Mononuclear cell (primary cell): Measurements from ENCODE around the gene ATP2C1. TPM values are rescaled to one million over a fixed set of nuclear protein-coding genes. Genes with fewer than 3 reads are reported as not detected.

Source experiments
- H3K27me3 ChIP-seq: 2 replicates; pipeline ENCODE4 v1.6.0; 2011; ENCODE audit warnings: low read length, control low read depth; ENCODE audit not compliant: insufficient read depth
- H3K4me1 ChIP-seq: 2 replicates; pipeline ENCODE4 v1.5.1; 2011; ENCODE audit warnings: mild to moderate bottlenecking, low read length, control low read depth; ENCODE audit not compliant: insufficient read depth
- H3K4me3 ChIP-seq: 2 replicates; pipeline ENCODE4 v1.5.1; 2011; ENCODE audit warnings: mild to moderate bottlenecking, low read length, moderate library complexity
- H3K9me3 ChIP-seq: 2 replicates; pipeline ENCODE4 v1.5.1; 2011; ENCODE audit warnings: low read depth, mild to moderate bottlenecking, control low read depth, low read length
- total RNA-seq: library from RNA; depleted of rRNA; stranded (reverse); fragments of >200 nt; gene quantifications from one replicate; pipeline ENCODE4 v1.2.3, GENCODE V29; 2012

Gene ATP2C1
- total RNA-seq, 1 donor: 46.8 TPM

GRCh38 chr3:130906374-130906995 lies 12.6 kb downstream of the ATP2C1 start:
- no peaks in the 10 kb centered on the region for H3K27me3 ChIP-seq
- H3K4me1 ChIP-seq: peaks cover 12% of the 10 kb centered on the region
- no peak overlapping the region for H3K4me3 ChIP-seq
- no peaks in the 10 kb centered on the region for H3K9me3 ChIP-seq

DNA sequence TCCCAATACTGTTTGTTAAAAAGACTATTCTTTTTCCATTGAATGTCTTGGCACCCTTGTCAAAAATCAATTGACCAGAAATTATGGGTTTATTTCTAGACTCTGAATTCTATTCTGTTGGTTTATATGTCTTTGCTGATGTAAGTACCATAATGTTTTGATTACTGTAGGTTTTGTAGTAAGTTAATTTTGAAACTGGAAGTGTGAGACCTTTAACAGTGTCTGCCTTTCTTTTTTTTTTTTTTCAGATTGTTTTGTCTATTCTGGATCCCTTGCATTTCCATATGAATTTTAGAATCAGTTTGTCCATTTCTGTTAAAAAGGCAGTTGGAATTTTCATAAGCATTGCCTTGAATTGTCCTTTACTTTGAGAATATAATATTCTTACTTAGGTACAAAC lies 13.6 kb downstream of the ATP2C1 start:
- Histone ChIP-seq H3K9me3 (no peaks in the 10 kb centered on the region), H3K4me1 (peaks cover 7% of the 10 kb centered on the region), H3K27me3 (no peaks in the 10 kb centered on the region), H3K4me3 (no peak overlapping the region)

DNA sequence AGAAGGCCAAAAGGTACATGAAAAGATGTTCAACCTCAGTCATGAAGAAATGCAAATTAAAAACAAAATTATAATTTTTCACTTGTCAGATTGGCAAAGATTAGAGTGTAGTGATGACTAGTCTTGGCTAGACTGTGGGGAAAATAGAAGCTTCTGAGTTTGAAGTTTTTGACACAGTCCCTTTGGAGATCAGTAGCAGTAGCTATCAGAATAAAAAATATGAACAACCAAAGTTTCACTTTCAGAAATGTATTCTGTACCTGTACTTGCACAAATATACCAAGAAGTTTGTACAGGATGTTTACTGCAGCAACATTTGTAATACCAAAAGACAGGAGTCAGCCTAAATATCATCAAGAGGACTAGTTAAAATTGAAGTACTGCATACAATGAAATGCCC lies 14.1 kb downstream of the ATP2C1 start:
- no peak overlapping the region for H3K4me3 ChIP-seq
- H3K4me1 ChIP-seq: peaks cover 7% of the 10 kb centered on the region
- H3K9me3 ChIP-seq: no peaks in the 10 kb centered on the region
- H3K27me3 ChIP-seq: no peaks in the 10 kb centered on the region

- Histone ChIP-seq H3K9me3 (no peaks in the 10 kb centered on the region), H3K27me3 (no peaks in the 10 kb centered on the region), H3K4me1 (no peaks in the 10 kb centered on the region), H3K4me3 (no peak overlapping the region)
Observed at GRCh38 chr3:130915567-130916292, 21.8 kb downstream of the ATP2C1 start.

- no peaks in the 10 kb centered on the region for H3K4me1 ChIP-seq
- no peak overlapping the region for H3K4me3 ChIP-seq
- no peaks in the 10 kb centered on the region for H3K27me3 ChIP-seq
- no peaks in the 10 kb centered on the region for H3K9me3 ChIP-seq
Observed at GRCh38 chr3:130916507-130917167, 22.8 kb downstream of the ATP2C1 start.

GRCh38 chr3:130918328-130918727 lies 24.4 kb downstream of the ATP2C1 start:
- Histone ChIP-seq H3K4me3 (no peak overlapping the region), H3K9me3 (no peaks in the 10 kb centered on the region), H3K4me1 (no peaks in the 10 kb centered on the region), H3K27me3 (no peaks in the 10 kb centered on the region)

- H3K4me1 ChIP-seq: peaks cover 4% of the 10 kb centered on the region
- H3K27me3 ChIP-seq: no peaks in the 10 kb centered on the region
Observed at GRCh38 chr3:130925628-130926027, 31.7 kb downstream of the ATP2C1 start.

DNA sequence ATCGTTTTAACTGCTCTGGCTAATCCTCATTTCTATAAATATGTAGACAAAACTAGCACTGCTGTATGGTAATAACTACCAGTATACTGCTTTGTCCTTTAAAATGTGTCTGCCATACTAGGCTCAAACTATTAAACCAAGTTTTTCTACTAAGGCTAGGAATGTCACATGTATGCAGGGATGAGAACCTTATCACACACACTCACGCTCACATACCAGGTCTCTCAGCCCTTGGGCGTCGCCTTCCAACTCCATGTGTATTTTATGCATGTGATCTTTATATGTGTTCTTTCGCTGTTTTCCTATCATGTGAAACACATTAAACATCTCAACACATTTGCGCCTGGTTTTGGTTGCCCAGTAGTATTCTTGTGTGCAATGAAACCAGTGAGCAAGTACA lies 32.6 kb downstream of the ATP2C1 start:
- no peak overlapping the region for H3K4me3 ChIP-seq
- peaks cover 4% of the 10 kb centered on the region for H3K4me1 ChIP-seq
- peaks cover 10% of the 10 kb centered on the region for H3K9me3 ChIP-seq
- no peaks in the 10 kb centered on the region for H3K27me3 ChIP-seq

More at GRCh38 chr3:130925628-130926027, 31.7 kb downstream of the ATP2C1 start:
- H3K4me3 ChIP-seq: no peak overlapping the region
- peaks cover 10% of the 10 kb centered on the region for H3K9me3 ChIP-seq

DNA sequence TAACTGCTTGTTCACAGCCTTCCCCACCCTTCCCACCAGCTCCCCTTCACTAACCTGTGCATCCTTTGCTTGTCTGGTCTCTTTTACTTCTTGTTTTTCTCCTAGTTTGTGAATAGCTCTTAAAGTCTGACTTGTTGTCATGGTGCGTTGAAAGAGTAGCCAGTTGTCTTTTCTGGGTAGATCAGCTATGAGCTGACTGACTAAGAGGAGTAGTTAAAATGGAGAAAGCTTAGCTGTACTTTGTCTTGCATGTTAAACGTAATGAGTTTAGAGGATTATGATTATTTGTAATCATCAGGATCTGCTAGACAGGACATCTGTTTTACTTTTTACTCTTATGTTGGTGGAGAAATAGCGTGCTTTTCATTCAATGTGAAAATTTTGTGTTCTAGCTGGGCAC lies 35.9 kb downstream of the ATP2C1 start:
- H3K4me3 ChIP-seq: no peak overlapping the region
- peaks cover 4% of the 10 kb centered on the region for H3K4me1 ChIP-seq
- no peaks in the 10 kb centered on the region for H3K27me3 ChIP-seq
- no peaks in the 10 kb centered on the region for H3K9me3 ChIP-seq

- no peaks in the 10 kb centered on the region for H3K9me3 ChIP-seq
- H3K27me3 ChIP-seq: no peaks in the 10 kb centered on the region
- H3K4me1 ChIP-seq: no peaks in the 10 kb centered on the region
- no peak overlapping the region for H3K4me3 ChIP-seq
Observed at GRCh38 chr3:130932979-130933378, 39.1 kb downstream of the ATP2C1 start.

DNA sequence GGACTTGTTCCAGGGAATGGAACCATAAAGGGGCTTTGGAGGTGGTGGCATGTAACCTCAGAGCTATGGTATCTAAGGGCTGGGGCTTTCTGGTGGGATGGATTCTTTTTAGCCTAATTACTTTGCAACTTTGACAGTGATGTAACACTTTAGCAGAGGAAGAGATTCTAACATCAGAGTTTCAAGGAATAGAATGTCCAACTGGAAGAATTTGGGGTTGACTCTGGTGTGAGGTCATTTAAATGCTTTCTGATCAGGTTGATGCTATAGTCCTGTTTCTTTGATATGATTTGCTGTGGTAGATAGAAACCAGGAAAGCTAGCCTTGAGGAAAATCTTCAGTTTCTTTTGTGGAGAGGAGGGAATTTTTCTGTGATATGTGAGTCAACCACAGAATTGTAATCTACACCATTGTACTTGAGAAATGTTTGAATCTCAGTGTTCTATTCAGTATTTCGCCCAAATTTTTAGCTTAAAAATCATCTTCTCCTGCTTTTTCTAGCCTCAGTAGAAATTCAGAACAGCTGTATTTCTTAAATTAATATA lies 40.0 kb downstream of the ATP2C1 start:
- no peaks in the 10 kb centered on the region for H3K27me3 ChIP-seq
- H3K4me1 ChIP-seq: no peaks in the 10 kb centered on the region
- no peaks in the 10 kb centered on the region for H3K9me3 ChIP-seq
- no peak overlapping the region for H3K4me3 ChIP-seq

- no peaks in the 10 kb centered on the region for H3K9me3 ChIP-seq
- H3K4me3 ChIP-seq: no peak overlapping the region
- no peaks in the 10 kb centered on the region for H3K4me1 ChIP-seq
- H3K27me3 ChIP-seq: no peaks in the 10 kb centered on the region
Observed at GRCh38 chr3:130934442-130935089, 40.7 kb downstream of the ATP2C1 start.

- H3K4me1 ChIP-seq: no peaks in the 10 kb centered on the region
- H3K27me3 ChIP-seq: no peaks in the 10 kb centered on the region
- H3K4me3 ChIP-seq: no peak overlapping the region
- no peaks in the 10 kb centered on the region for H3K9me3 ChIP-seq
Observed at GRCh38 chr3:130935761-130936492, 42.0 kb downstream of the ATP2C1 start.

- Histone ChIP-seq H3K4me1 (no peaks in the 10 kb centered on the region), H3K4me3 (no peak overlapping the region), H3K27me3 (no peaks in the 10 kb centered on the region), H3K9me3 (no peaks in the 10 kb centered on the region)
Observed at GRCh38 chr3:130939753-130940152, 45.9 kb downstream of the ATP2C1 start.
